Astrocyte of the cerebellum (primary cell): ENCODE results near the gene TUBG2.

Experiments
- DNase-seq: peaks from one replicate; pipeline ENCODE4 v3.0.0-alpha.2; 2011; ENCODE audit warnings: low read depth
- H3K4me3 ChIP-seq: 2 replicates; pipeline ENCODE4 v1.5.1; 2011; ENCODE audit warnings: mild to moderate bottlenecking, low read depth, low read length, moderate library complexity
- in situ Hi-C: cut with HindIII; loops from 2 replicates; pipeline ENCODE4 v1.10.0; 2017; ENCODE audit warnings: low sequenced_read_pairs
- TF ChIP-seq, protein P1 (sequence below): IDR thresholded peaks from 2 replicates; pipeline ENCODE4 v1.5.1; 2012; ENCODE audit warnings: low read length, low read depth, moderate library complexity, mild to moderate bottlenecking; ENCODE audit errors: missing control alignments

The TUBG2 gene

GRCh38 chr17:42706732-42707131 is 47.6 kb downstream of the TUBG2 start:
- DNase-seq: no peak

DNA sequence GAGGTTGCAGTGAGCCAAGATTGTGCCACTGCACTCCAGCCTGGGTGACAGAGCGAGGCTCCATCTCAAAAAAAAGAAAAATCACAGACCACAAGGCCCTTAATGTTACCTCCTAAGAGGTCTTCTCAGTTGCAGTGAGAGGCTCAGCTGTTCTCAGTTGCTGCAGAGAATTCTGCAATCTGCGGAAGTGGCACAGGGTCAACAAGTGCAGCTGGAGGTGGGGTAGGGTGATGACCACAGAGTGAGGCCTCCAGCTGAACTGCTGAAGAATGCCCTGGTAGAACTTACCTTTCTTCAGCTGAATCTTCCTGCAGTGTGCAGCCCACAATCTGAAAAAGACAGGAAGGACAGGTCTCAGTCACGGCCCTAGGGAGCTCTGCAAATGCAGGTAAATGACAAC is 49.5 kb downstream of the TUBG2 start:
- no peak for DNase-seq
- TF ChIP-seq, protein P1, sequence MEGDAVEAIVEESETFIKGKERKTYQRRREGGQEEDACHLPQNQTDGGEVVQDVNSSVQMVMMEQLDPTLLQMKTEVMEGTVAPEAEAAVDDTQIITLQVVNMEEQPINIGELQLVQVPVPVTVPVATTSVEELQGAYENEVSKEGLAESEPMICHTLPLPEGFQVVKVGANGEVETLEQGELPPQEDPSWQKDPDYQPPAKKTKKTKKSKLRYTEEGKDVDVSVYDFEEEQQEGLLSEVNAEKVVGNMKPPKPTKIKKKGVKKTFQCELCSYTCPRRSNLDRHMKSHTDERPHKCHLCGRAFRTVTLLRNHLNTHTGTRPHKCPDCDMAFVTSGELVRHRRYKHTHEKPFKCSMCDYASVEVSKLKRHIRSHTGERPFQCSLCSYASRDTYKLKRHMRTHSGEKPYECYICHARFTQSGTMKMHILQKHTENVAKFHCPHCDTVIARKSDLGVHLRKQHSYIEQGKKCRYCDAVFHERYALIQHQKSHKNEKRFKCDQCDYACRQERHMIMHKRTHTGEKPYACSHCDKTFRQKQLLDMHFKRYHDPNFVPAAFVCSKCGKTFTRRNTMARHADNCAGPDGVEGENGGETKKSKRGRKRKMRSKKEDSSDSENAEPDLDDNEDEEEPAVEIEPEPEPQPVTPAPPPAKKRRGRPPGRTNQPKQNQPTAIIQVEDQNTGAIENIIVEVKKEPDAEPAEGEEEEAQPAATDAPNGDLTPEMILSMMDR: no peak
- in situ Hi-C loops: no loop called here
- no peak overlapping the region for H3K4me3 ChIP-seq

More at GRCh38 chr17:42706732-42707131, 47.6 kb downstream of the TUBG2 start:
- TF ChIP-seq, protein P1: no peak
- in situ Hi-C loops: no loop called here
- H3K4me3 ChIP-seq: no peak overlapping the region

DNA sequence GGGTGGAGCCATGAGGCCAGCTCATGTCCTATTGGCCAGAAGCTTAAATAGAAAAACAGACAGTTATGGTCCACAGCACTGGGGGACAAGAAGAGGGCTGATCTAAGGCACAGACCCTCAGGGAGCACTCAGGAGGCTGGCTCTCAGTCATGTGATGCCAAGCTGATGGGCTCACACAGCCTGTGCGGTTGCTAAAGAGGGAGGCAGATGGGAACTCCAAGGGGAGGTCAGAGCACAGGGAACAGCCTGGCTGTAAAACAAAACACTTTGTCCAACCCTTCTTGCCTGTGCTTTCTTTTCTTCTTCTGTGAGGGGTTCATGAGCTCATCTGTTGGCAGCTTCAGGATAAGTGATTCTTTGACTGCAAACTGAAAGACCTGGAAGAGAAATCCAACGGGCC is 50.5 kb downstream of the TUBG2 start:
- no peak overlapping the region for H3K4me3 ChIP-seq
- in situ Hi-C loops: no loop called here
- no peak for DNase-seq
- TF ChIP-seq, protein P1: no peak
